Measurements from ENCODE around the gene SLC25A13.

SLC25A13 gene

DNA sequence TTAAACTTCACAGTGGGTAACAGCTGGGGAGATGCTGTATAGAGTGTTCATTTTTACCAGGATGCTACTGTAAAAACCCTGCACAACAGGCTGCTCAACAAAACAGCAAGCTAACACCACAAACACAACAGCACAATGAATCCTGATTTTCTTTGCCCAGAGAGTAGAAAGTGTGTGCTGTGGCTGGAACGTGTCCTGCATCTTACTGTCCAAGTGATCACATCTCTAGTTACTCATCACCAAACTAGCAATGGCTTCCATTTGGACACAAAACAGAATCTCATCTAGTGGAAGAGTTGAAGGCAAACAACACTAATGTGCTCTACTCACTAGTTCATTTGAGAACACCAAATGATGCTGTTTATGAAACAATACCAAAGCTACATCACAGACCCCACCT, 121.2 kb downstream of the SLC25A13 start:
- no peak overlapping the region for H3K4me3 ChIP-seq (ENCODE audit: low read depth, low read length)
- TF ChIP-seq POLR2A (IDR thresholded peaks at IDR 0.05; ENCODE audit: extremely low read depth, insufficient read length) (no peak), MYC (IDR thresholded peaks at IDR 0.05; ENCODE audit: low read depth, low read length) (no peak)
- TF ChIP-seq, protein P1, sequence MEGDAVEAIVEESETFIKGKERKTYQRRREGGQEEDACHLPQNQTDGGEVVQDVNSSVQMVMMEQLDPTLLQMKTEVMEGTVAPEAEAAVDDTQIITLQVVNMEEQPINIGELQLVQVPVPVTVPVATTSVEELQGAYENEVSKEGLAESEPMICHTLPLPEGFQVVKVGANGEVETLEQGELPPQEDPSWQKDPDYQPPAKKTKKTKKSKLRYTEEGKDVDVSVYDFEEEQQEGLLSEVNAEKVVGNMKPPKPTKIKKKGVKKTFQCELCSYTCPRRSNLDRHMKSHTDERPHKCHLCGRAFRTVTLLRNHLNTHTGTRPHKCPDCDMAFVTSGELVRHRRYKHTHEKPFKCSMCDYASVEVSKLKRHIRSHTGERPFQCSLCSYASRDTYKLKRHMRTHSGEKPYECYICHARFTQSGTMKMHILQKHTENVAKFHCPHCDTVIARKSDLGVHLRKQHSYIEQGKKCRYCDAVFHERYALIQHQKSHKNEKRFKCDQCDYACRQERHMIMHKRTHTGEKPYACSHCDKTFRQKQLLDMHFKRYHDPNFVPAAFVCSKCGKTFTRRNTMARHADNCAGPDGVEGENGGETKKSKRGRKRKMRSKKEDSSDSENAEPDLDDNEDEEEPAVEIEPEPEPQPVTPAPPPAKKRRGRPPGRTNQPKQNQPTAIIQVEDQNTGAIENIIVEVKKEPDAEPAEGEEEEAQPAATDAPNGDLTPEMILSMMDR (IDR thresholded peaks at IDR 0.05; ENCODE audit: low read depth, low read length): no peak
- TF ChIP-seq, protein P2, sequence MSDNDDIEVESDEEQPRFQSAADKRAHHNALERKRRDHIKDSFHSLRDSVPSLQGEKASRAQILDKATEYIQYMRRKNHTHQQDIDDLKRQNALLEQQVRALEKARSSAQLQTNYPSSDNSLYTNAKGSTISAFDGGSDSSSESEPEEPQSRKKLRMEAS (IDR thresholded peaks at IDR 0.05; ENCODE audit: low read depth, low read length): no peak
- DNase-seq (ENCODE audit: low read depth): no peak

DNA sequence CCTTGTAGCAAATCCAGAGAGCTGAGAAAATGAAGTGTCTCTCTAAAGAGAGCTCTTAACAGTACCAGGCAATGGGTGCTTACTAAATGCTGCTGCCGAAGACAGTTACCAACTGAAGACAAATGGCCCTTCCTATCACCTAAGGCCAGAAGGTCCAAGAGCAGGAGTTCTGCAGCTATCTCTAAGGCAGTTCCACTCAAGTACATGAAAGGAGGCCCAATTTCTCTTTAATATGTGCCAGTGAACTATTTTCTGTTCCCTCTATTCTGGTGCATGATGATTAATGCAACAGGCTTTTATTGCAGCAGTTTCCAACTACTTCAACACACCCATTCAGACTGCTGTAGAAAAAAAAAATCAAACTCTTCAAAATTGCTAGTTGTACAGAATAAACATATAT, 122.5 kb downstream of the SLC25A13 start:
- DNase-seq (ENCODE audit: low read depth): no peak
- H3K4me3 ChIP-seq (ENCODE audit: low read depth, low read length): no peak overlapping the region
- TF ChIP-seq MYC (IDR thresholded peaks at IDR 0.05; ENCODE audit: low read depth, low read length) (no peak), POLR2A (IDR thresholded peaks at IDR 0.05; ENCODE audit: extremely low read depth, insufficient read length) (no peak)
- TF ChIP-seq, protein P2 (IDR thresholded peaks at IDR 0.05; ENCODE audit: low read depth, low read length): no peak
- TF ChIP-seq, protein P1 (IDR thresholded peaks at IDR 0.05; ENCODE audit: low read depth, low read length): no peak

DNA sequence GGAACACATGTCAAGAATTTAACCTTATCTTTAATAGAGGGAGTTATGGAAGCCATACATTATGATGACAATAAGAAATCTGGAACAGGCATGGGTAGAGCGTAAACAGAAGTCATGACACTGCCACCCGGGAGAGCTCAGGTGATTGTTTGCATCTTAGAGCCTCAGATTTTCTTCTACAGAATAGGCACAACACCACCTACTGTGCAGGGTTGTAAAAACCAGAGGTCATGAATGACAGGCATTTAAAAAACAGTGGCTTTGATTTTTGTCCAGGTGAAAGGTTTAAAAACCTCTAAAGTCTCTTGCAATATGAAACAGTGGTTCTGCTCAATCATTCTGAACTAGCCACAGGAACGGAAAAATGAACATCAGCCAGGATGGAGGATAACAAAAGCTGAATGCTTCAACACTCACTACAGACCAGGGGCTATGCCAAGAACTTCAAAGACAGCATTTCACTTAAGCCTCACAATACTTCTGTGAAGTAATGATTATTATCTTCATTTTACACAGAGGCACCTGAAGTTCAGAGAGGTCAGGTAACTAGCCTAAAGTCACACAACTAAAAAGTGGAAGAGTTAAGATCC, 123.8 kb downstream of the SLC25A13 start:
- no peak overlapping the region for H3K4me3 ChIP-seq (ENCODE audit: low read depth, low read length)
- DNase-seq (ENCODE audit: low read depth): no peak
- no peak for TF ChIP-seq POLR2A (IDR thresholded peaks at IDR 0.05; ENCODE audit: extremely low read depth, insufficient read length)
- TF ChIP-seq, protein P1 (IDR thresholded peaks at IDR 0.05; ENCODE audit: low read depth, low read length): no peak
- TF ChIP-seq MYC (IDR thresholded peaks at IDR 0.05; ENCODE audit: low read depth, low read length): no peak
- TF ChIP-seq, protein P2 (IDR thresholded peaks at IDR 0.05; ENCODE audit: low read depth, low read length): no peak

DNA sequence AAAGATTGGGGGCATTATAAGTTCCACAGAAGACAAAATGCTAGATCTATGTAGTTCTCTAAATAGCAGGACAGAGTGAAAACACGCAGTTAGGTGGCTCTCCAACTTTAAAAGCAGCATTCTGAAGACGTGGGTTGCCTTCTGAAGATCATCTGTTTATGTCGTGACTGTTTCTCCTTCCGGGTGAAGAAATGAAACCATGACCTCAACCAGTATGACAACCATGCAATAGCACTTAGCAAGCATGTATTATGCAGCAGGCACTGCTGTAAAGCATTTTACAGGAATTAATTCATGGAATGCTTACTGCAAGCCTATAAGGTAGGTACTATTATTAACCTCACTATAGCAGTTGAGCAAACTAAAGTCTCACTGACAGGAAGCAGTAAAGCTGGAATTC, 125.2 kb downstream of the SLC25A13 start:
- no peak for DNase-seq (ENCODE audit: low read depth)
- no peak overlapping the region for H3K4me3 ChIP-seq (ENCODE audit: low read depth, low read length)
- TF ChIP-seq, protein P2 (IDR thresholded peaks at IDR 0.05; ENCODE audit: low read depth, low read length): no peak
- TF ChIP-seq MYC (IDR thresholded peaks at IDR 0.05; ENCODE audit: low read depth, low read length) (no peak), POLR2A (IDR thresholded peaks at IDR 0.05; ENCODE audit: extremely low read depth, insufficient read length) (no peak)
- TF ChIP-seq, protein P1 (IDR thresholded peaks at IDR 0.05; ENCODE audit: low read depth, low read length): no peak

DNA sequence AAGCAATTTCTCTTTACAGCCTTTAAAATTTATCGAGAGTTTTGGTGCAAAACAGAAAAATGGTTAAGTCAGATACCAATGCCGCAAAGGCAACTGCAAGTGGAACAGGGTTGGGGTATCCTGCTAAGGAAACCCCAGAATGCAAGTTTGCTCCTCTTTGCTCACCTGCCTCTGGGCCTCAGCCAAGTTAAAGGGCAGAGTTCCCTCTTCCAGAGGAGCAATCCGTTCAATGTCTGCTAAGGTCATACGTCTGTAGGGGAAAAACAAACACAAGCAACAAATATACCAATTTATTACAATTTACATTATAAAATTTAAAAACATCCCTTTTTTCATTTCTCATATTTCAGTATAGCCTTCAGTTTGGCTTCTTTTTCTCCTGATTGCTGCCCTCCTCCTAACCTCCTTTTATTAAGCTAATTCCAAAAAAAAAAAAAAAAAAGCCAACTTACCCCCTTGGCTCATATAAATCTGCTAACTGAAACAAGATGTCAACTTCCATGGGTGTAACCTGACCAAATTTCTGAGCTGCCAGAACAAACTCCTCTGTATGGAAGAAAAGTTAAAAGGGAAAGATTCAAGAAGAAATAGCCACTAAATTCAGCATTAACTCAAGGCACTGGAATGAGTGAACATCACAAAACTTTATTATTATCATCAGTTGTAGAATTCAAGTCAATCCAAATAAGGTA, 132.6 kb downstream of the SLC25A13 start:
- no peak for TF ChIP-seq MYC (IDR thresholded peaks at IDR 0.05; ENCODE audit: low read depth, low read length)
- TF ChIP-seq, protein P1 (IDR thresholded peaks at IDR 0.05; ENCODE audit: low read depth, low read length): no peak
- TF ChIP-seq, protein P2 (IDR thresholded peaks at IDR 0.05; ENCODE audit: low read depth, low read length): no peak
- no peak for TF ChIP-seq POLR2A (IDR thresholded peaks at IDR 0.05; ENCODE audit: extremely low read depth, insufficient read length)
- H3K4me3 ChIP-seq (ENCODE audit: low read depth, low read length): no peak overlapping the region
- no peak for DNase-seq (ENCODE audit: low read depth)
